Left cardiac atrium (tissue), 4 donors: ENCODE results near the gene BRI3BP. TPM values are rescaled to one million over a fixed set of nuclear protein-coding genes. Genes with fewer than 3 reads are reported as not detected.
"Not testable (repeated sequence)": the region's sequence is repeated elsewhere in the genome, so short reads cannot be mapped to it uniquely, and the experiment has no call there.

ENCODE experiments used
- ATAC-seq, 2 donors: fragments of 200-7000 bp; cut with Tn5 transposase; one replicate each; pipeline ENCODE4 v1.9.1; 2020; ENCODE audit warnings: mild to moderate bottlenecking in 2 of 2, moderate library complexity in 2 of 2
- DNase-seq: peaks from one replicate; pipeline ENCODE4 v3.0.0-alpha.2; 2020
- intact Hi-C, 2 donors: fragments of 100-400 bp; cut with DNase I; formaldehyde crosslinking; loops; one replicate each; pipeline versions ENCODE4 v1.14.1 to v1.15.1; 2022 to 2023
- total RNA-seq, 2 donors: library from RNA; stranded (reverse); fragmentation: NEBNext Ultra II Directional; extraction: Animal tissue kit (Norgen Biotek cat#: 25700); gene quantifications; one replicate each; pipeline ENCODE4 v1.2.1, GENCODE V29; 2021
- donor health status: DM: no; HTN: yes; CAD: no.
- donor health status: DM: no; HTN: yes; CAD: no; lungs with severe emphysema.
- donor health status: DM: yes; HTN: yes; CAD: no.
- donor health status: Dilated cardiomyopathy.

Gene BRI3BP
- total RNA-seq, 2 donors from 2014 or later = 5.4 to 6.0 TPM

DNA sequence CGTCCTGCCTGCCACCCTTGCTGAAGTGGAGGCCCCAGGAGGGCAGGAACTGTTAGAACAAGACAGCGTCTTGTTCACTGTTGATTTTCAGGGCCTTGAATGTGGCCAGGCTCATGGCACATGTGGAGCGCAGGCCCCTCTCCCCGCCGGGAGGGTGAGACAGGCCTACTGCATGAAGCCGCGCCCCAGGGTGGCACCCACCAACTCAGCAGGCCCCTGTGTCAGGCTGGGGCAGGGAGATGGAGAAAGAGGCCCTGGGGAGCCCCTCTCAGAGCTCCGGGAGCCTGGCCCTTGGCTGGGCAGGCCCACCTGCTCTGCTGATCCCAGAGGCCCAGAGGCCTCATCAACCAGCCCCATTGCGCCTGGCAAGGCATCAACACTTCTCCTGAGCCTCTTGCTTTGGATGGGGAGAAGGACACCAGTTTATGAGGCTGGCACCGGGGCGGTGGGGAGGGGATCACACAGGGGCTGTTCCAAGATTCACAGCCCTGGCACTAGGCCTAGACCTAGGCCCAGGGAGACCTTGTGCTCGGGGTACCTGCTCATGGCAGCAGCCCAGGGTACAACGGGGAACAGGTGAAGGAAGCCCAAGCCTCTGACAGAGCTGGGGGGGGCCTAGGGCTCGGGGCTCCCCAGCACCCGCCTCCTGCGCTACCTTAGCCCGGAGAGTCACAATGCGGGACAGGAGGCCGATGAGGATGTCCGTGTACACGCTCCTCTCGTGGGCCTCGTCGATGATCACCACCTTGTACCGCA lies 22.6 kb upstream of the BRI3BP start:
- intact Hi-C loops = no loop called here
- ATAC-seq = no peak
- no peak for DNase-seq

DNA sequence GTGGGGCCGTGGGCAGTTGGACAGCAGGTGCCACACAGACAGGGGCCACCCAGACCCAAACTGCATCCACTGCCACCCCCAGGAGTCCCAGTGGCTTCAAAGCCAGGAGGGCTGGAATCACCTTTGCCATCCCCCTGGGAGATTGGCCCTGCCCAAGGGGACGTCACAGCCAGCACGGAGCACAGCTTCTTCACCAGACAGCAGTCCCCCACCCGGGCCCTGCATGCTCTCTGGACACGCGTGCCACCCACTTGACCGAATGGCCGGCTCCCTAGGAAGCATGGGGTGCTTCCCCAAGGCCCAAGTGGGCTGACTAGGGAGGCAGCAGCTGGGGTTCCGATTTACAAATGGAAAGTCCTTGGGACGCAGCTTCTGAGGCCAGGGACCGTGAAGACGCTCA lies 21.8 kb upstream of the BRI3BP start:
- intact Hi-C loops = no loop called here

GRCh38 chr12:124972211-124972610 lies 21.2 kb upstream of the BRI3BP start:
- DNase-seq (no peak), ATAC-seq (no peak)
- intact Hi-C loops = no loop called here

More for the DNA sequence above, 21.8 kb upstream of the BRI3BP start:
- DNase-seq (no peak), ATAC-seq (no peak)

- no peak for DNase-seq
- ATAC-seq = no peak
- intact Hi-C loops = no loop called here
Observed at GRCh38 chr12:124975276-124975675, 18.2 kb upstream of the BRI3BP start.

GRCh38 chr12:124976999-124977398 lies 16.4 kb upstream of the BRI3BP start:
- DNase-seq = no peak
- intact Hi-C loops = no loop called here
- ATAC-seq = no peak

DNA sequence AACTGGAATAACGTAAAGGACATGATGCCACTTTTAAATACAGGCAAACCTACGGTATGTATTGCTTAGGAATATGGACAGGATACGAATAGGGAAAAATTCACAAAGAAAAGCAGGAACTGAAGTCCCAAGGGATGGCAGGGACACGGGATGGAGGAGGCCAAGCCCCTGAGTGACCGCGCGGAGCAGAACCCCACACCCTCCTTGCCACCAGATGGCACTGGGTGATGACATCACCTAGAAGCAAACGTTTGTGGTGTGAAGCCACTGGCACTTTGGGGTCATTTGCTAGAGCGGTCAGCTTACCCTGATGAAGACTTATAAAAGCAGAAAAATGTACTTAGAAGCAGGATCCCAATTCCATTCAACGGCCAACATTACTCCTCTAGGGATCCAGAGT lies 13.9 kb upstream of the BRI3BP start:
- intact Hi-C loops = no loop called here
- ATAC-seq (no peak), DNase-seq (no peak)

DNA sequence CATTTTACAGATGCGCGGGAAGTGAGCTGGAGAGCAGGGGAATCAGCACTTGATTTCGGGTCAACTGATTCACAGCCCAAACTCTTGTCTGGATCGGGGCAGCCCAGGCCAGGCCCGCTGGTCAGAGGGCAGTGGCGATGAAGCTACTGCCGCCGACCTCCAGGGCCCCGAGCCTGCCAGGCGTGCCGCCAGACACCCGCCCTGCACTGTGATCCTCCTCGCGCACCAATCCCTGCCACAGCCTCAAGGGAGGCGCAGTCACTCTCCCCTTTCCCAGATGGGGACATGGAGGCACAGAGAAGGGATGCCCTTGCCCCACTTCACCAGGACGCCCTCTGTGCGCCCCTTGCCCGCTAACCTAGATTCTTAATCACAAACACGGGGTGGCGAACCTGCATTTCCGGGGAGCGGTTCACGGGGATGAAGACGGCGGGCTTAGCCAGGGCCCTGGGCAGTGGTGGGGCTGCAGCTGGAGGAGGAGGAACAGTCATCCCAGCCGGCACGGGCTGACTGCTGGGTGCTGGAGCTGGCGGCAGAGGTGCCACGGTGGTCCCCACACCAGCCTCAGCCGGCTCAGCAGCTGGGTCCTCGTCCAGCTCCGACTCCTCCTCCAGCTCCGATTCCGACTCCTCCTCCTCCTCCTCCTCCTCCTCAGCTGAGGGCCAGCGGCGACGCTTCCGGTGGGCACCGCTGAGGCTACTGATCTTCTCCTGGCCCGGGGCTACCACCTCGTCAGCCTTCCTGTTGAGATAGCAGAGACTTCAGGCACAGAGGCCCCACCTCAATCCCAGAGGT lies 13.2 kb upstream of the BRI3BP start:
- intact Hi-C loops = no loop called here

DNA sequence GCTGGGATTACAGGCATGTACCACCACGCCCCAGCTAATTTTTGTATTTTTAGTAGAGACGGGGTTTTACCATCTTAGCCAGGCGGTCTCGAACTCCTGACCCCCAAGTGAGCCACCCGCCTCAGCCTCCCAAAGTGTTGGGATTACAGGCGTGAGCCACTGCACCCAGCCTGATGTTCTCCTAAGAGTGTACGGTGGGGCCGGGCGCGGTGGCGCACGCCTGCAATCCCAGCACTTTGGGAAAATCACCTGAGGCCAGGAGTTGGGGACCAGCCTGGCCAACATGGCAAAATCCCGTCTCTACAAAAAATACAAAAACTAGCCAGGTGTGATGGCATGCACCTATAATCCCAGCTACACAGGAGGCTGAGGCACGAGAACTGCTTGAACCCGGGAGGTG lies 6.6 kb upstream of the BRI3BP start:
- DNase-seq, ATAC-seq, intact Hi-C loops: not testable (repeated sequence)

More for the DNA sequence above, 13.2 kb upstream of the BRI3BP start:
- ATAC-seq (no peak), DNase-seq (no peak)

DNA sequence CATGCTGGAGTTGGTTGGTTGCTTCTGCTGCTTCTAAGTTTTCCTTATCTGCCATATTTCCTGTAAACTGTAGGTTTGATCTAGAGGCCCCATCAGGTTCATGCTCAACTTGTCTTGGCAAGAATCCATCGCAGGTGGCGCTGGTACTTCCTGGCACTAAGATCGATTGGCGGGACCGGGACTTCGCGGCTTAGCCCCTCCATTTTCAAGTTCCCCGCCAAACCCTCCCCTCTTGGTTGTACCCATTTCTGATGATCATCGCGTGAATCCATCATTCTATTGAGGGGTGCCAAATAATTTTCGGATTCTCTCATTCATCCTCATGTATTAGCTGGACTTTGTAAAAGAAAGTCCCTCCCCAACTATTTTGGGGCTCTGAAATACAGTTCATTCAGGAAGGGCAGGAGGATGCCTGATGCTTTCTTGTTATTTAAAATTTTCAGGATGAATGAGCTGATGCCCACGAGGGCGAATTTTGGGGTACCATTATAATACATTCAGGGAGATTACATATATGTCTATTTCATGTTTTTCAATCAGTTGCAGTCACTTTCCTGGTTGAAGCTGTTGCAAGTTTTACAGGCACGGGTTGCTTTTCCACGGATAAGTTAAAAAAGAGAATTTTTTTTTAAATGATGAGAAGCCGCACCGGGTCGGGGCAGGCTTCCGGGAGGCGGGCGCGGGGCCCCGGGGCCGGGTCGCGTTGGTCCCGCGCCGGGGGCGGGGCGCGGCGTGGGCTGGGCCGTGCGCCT lies 395 bp upstream of the BRI3BP start:
- intact Hi-C loops = no loop called here
- DNase-seq (no peak), ATAC-seq (peak in 1 of 2 donors; percentile 73)

DNA sequence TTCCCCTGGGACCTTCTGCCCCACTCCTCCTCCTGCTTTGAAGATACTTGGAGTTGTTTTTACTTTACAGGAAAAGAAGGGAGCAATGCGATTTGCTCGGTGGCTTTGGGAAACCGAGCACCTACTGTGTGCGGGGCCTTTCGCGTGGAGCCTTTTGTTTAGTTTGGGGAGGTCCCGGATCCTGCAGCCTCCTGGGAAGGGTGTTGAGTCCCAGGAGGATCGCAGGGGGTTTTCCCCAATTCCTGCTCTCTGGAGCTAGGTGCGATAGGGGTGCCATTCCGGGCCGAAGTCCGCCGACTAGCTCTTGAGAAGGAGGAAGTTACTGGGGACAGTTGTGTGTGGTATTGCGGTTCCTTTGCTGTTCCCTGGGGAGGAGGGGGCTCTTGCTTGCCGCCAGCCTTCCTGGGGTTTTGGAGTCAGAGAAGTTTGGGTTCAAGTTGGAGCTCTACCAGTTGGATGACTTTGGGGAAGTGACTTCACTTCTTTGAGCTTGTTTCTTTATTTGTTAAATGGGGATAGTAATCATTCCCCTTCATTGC lies 1.1 kb downstream of the BRI3BP start:
- ATAC-seq (peak in 1 of 2 donors; percentile 17), DNase-seq (no peak)
- intact Hi-C loops = no loop called here

GRCh38 chr12:124995200-124995961 lies 1.9 kb downstream of the BRI3BP start:
- DNase-seq (no peak), ATAC-seq (no peak)
- intact Hi-C loops = no loop called here

DNA sequence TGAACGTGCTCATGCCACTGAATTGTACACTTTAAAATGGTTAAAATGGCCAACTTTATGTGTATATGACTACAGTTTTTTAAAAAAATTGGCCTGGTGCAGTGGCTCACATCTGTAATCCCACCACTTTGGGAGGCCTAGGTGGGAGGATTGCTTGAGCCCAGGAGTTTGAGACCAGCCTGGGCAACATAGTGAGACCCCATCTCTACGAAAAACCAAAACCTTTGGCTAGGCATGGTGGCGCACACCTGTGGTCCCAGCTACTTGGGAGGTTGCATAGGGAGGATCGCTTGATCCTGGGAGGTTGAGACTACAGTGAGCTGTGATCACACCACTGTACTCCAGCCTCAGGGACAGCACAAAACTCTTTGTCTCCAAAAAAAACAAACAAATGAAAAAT lies 5.3 kb downstream of the BRI3BP start:
- ATAC-seq (no peak), DNase-seq (no peak)
- intact Hi-C loops = no loop called here

DNA sequence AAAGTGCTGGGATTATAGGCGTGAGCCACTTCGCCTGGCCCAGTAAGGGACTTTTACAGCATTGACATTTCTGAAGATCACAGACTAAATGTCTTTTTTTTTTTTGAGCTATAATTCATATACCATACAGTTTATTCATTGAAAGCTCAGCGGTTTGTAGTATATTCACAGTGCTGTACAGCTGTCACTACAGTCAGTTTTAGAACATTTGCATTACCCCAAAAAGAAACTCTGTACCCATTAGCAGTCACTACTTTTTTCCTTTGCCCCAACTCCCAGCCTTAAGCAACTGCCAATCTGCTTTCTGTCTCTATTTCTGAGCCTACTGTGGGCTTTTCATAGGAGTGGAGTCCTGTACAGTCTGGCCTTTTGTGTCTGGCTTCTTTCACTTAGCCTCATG lies 8.2 kb downstream of the BRI3BP start:
- intact Hi-C loops = no loop called here
- ATAC-seq (no peak), DNase-seq (no peak)

DNA sequence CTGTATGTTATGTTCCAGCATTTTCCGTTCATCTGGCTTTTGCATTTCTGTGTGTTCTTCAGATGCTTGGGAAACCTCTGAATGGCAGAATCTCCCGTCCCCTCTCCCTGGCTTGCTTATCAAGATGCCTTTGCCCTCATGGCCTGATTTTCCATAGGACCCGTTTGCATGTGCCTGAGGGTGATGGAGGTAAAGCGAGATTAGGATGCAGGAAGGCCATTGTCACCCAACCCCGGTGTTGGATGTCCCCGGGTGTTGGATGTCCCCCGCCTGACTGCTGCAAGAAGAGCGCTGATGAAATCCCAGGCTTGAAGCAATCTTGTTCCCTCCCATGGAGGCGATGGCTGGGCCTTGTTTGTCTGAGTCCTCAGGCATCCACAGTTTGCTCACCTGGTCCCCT lies 9.6 kb downstream of the BRI3BP start:
- intact Hi-C loops = no loop called here
- no peak for DNase-seq
- ATAC-seq = no peak

GRCh38 chr12:125004621-125005020 lies 11.2 kb downstream of the BRI3BP start:
- ATAC-seq = no peak
- intact Hi-C loops = no loop called here
- no peak for DNase-seq

- DNase-seq (no peak), ATAC-seq (no peak)
- intact Hi-C loops = no loop called here
Observed at GRCh38 chr12:125005652-125006051, 12.2 kb downstream of the BRI3BP start.

DNA sequence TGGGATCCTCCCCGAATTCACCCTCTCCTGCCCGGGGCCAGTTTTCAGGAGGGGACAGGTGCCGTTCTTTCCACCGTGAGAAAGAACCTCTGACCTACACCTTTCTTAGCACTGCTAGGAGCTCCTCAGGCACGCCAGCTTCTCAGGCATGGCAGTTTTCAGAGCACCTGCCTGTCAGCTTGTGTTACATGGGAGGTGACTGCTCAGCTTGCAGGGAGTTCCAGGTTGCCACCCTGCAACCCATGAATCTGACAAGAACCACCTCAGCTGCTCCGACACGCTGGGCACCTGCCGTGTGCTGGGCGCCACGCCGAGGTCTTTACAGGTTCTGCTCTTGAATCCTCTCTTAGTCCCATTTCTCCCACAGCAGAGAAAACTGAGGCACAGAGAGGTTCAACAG lies 12.9 kb downstream of the BRI3BP start:
- DNase-seq (no peak), ATAC-seq (no peak)
- intact Hi-C loops = no loop called here

DNA sequence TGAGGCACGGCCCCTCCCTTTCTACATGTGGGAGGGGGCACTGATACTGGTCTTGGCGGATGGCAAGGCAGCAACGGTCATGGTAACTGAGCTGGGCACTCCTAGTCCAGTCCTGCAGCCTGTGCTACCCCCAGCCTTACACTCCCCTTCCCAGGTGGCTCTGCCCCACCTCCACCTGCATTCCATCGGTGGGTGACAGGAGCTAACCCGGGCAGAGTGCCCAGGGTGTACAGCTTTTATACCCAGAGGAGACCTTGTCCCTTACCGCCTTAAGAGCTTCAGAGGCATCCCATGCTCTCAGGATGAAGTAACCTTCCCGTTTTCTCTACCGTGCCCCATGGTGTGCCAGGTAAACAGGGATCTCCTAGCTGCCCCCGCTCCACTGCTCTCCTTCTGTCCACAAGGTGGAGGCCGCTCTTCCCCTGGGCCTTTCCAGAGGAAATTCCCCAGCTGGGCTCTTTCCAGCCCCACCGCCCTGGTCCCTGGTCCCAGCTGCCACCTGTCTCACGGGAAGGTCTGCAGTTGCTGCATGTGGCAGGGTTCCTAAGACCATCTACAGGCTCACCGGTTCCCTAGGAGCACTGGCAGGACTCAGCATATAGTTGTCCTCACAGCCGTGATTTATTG lies 20.5 kb downstream of the BRI3BP start:
- intact Hi-C loops = no loop called here
- ATAC-seq (no peak), DNase-seq (no peak)

DNA sequence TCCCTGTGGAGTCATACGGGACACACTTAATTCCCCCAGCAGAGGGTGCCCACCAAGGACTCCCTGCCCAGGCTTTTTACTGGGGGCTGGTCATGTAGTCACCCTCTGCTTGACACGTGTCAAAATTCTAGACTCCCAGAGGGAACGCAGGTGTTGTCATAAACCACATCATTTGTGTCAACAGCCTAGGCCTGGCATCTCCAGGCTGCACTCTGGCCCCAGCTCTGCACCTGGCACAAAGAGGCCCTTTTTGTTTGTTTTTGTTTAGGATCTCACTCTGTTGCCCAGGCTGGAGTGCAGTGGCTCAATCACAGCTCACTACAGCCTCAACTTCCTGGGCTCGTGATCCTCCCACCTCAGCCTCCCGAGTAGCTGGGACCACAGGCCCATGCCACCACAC lies 21.1 kb downstream of the BRI3BP start:
- ATAC-seq (no peak), DNase-seq (no peak)
- intact Hi-C loops = no loop called here
